ENCODE measurements around the gene CRADD. TPM values are rescaled to one million over a fixed set of nuclear protein-coding genes. Genes with fewer than 3 reads are reported as not detected.

The CRADD gene
- total and polyA plus RNA-seq, 2 donors (not counting 3 experiments of a cell fraction or from before 2014, with no cell fraction given) = 11.7 to 14.5 TPM

DNA sequence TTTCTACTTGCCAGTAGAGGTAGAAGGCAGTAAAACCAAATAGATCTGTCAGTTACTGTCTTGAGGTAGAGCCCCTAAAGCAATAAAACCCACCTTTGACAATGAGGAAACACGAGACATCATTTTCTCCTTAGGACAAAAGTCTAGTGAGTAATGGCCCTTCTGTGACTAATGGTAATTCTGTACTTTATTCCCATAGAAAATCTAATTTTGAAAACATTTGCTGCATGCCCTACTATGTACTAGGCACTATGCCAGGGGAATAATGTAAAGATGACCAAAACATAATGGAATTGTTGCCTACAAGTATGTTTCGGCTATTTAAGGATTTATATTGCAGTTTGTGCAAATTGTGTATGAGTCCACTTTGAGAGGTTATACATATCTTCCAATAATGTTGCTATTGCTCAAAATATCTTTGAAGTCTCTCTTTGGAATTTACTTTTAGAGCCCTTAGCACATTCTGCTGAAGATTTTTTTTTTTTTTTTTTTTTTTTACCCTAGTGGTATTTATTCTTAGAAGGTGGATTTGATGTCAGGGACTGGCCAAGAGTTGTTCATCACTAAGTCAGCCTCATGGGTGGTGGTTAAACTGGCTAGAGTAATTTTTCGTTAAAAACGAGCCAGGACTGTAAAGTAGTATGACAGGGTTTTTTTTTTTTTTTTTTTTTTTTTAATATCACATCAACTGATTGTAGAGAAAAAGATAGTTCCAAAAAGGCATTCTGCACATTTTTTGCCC is 109.7 kb downstream of the CRADD start:
- TF ChIP-seq, protein P1, sequence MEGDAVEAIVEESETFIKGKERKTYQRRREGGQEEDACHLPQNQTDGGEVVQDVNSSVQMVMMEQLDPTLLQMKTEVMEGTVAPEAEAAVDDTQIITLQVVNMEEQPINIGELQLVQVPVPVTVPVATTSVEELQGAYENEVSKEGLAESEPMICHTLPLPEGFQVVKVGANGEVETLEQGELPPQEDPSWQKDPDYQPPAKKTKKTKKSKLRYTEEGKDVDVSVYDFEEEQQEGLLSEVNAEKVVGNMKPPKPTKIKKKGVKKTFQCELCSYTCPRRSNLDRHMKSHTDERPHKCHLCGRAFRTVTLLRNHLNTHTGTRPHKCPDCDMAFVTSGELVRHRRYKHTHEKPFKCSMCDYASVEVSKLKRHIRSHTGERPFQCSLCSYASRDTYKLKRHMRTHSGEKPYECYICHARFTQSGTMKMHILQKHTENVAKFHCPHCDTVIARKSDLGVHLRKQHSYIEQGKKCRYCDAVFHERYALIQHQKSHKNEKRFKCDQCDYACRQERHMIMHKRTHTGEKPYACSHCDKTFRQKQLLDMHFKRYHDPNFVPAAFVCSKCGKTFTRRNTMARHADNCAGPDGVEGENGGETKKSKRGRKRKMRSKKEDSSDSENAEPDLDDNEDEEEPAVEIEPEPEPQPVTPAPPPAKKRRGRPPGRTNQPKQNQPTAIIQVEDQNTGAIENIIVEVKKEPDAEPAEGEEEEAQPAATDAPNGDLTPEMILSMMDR (IDR thresholded peaks at IDR 0.05; ENCODE audit: extremely low read depth in 1 of 2, insufficient read depth in 1 of 2, low read depth in 1 of 2, low read length in 2 of 2) = no peak
- TF ChIP-seq MYC (IDR thresholded peaks at IDR 0.05; ENCODE audit: low read depth, low read length) (no peak), JUN (IDR thresholded peaks at IDR 0.05; ENCODE audit: borderline replicate concordance, insufficient read depth, insufficient read length, low read depth) (no peak), POLR2A (IDR thresholded peaks at IDR 0.05; ENCODE audit: low read depth, low read length) (no peak), GATA2 (IDR thresholded peaks at IDR 0.05; ENCODE audit: insufficient read depth, insufficient read length, low read depth, low read length) (no peak), FOS (IDR thresholded peaks at IDR 0.05; ENCODE audit: borderline replicate concordance, insufficient read depth, low read length) (no peak), EZH2 (IDR thresholded peaks at IDR 0.05; ENCODE audit: borderline replicate concordance, low read depth, low read length, severe bottlenecking) (no peak), POLR2AphosphoS5 (IDR thresholded peaks at IDR 0.05; ENCODE audit: insufficient read depth, low read depth, low read length) (no peak)
- TF ChIP-seq, protein P2, sequence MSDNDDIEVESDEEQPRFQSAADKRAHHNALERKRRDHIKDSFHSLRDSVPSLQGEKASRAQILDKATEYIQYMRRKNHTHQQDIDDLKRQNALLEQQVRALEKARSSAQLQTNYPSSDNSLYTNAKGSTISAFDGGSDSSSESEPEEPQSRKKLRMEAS (IDR thresholded peaks at IDR 0.05; ENCODE audit: insufficient read depth, insufficient read length) = no peak
- intact Hi-C loops (cut with micrococcal nuclease) = no loop called here
- H3K9me3 ChIP-seq (replicated peaks; ENCODE audit: control insufficient read depth, insufficient read depth, low read length) = no peaks in the 10 kb centered on the region
- no peaks in the 10 kb centered on the region for H4K20me1 ChIP-seq (replicated peaks; ENCODE audit: control insufficient read depth, extremely low read depth, insufficient read depth, low read length)
- H3K4me1 ChIP-seq (ENCODE audit: control insufficient read depth, extremely low read depth, insufficient read depth, low read length) = peaks cover 53% of the 10 kb centered on the region
- ChIA-PET POLR2A (no interaction called here), CTCF (no interaction called here)
- no peak for FAIRE-seq
- no peak overlapping the region for H2AFZ ChIP-seq (ENCODE audit: low read depth, low read length)
- no peak overlapping the region for H3K4me3 ChIP-seq (replicated peaks in 1 of 3; ENCODE audit: insufficient read depth in 1 of 3, low read depth in 1 of 3, low read length in 3 of 3)
- DNase-seq (ENCODE audit: low read depth, low spot score) = peak; percentile 27
- H3K9me1 ChIP-seq (replicated peaks; ENCODE audit: control insufficient read depth, extremely low read depth, insufficient read depth, low read length) = no peaks in the 10 kb centered on the region
- peak overlapping the region; percentile 99 for H3K27ac ChIP-seq (ENCODE audit: insufficient read depth, low read depth, low read length)
- H3K4me2 ChIP-seq (ENCODE audit: insufficient read depth, low read length) = no peak overlapping the region
- BruUV-seq (replicated peaks) = no TSS peak
- dilution Hi-C loops (cut with MboI; ENCODE audit: extremely low pct_ligation_motif_present, low sequenced_read_pairs) = no loop called here
- no peak overlapping the region for H3K9ac ChIP-seq (replicated peaks; ENCODE audit: extremely low read depth, insufficient read depth, low read length)
- H3K36me3 ChIP-seq (ENCODE audit: control insufficient read depth in 2 of 2, extremely low read depth in 1 of 2, insufficient read depth in 2 of 2, low read length in 2 of 2) = no peaks in the 10 kb centered on the region
- no peaks in the 10 kb centered on the region for H3K27me3 ChIP-seq (ENCODE audit: control insufficient read depth in 2 of 2, insufficient read depth in 2 of 2, low read length in 2 of 2)
- no peaks in the 10 kb centered on the region for H3K79me2 ChIP-seq (ENCODE audit: control insufficient read depth, insufficient read depth, low read length)
